ENCODE results near the gene INSYN1.
"Not testable (repeated sequence)": the region's sequence is repeated elsewhere in the genome, so short reads cannot be mapped to it uniquely, and the experiment has no call there.

DNA sequence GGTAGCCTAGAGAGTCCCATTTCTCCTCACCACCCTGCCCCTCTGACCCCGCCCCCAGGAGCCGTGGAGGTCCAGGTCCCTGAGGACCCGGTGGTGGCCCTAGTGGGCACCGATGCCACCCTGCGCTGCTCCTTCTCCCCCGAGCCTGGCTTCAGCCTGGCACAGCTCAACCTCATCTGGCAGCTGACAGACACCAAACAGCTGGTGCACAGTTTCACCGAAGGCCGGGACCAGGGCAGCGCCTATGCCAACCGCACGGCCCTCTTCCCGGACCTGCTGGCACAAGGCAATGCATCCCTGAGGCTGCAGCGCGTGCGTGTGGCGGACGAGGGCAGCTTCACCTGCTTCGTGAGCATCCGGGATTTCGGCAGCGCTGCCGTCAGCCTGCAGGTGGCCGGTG lies 49.5 kb downstream of the INSYN1 start:
- TF ChIP-seq, protein P1, sequence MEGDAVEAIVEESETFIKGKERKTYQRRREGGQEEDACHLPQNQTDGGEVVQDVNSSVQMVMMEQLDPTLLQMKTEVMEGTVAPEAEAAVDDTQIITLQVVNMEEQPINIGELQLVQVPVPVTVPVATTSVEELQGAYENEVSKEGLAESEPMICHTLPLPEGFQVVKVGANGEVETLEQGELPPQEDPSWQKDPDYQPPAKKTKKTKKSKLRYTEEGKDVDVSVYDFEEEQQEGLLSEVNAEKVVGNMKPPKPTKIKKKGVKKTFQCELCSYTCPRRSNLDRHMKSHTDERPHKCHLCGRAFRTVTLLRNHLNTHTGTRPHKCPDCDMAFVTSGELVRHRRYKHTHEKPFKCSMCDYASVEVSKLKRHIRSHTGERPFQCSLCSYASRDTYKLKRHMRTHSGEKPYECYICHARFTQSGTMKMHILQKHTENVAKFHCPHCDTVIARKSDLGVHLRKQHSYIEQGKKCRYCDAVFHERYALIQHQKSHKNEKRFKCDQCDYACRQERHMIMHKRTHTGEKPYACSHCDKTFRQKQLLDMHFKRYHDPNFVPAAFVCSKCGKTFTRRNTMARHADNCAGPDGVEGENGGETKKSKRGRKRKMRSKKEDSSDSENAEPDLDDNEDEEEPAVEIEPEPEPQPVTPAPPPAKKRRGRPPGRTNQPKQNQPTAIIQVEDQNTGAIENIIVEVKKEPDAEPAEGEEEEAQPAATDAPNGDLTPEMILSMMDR (IDR thresholded peaks at IDR 0.05), result not testable (repeated sequence)
- TF ChIP-seq EZH2 (IDR thresholded peaks at IDR 0.05; ENCODE audit: borderline replicate concordance, insufficient read depth, low read depth, low read length, poor library complexity, severe bottlenecking), result not testable (repeated sequence)
